ENCODE measurements around the gene ALOX12B.
"Not testable (repeated sequence)": the region's sequence is repeated elsewhere in the genome, so short reads cannot be mapped to it uniquely, and the experiment has no call there.

Gene ALOX12B

DNA sequence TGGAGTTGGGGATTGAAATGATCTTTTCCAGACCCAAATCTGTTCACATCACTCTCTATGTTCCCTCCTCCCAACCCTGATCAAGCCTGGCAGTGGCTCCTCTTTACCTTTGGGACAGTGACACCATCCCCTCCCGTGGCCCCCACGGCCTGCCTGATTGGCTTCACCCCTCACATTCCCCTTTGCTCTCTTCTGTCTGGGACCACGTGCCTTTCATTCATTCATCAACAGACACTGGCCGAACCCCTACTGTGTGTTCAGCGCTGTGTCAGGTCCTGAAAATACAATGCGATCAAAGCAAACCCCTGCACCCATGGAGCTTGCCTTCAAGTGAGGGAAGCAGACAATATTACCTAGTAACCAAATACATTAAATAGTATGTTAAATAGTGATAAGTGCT lies 2.2 kb upstream of the ALOX12B start:
- in situ Hi-C loops (cut with MboI; ENCODE audit: low sequenced_read_pairs) = no loop called here

DNA sequence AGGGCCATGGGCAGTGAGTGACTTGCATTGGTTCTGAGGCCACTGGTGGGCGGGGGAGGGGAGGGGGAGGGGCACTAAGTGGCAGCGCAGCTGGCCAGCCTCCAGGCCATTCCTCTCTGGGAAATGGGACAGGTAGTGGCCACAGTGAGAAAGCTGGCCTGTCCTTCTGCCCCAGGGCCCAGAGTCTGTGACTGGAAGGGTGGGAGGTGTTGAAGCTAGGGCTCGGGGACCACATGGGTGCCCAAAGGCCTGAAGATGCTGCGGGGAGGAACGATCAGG lies 375 bp upstream of the ALOX12B start:
- in situ Hi-C loops (cut with MboI; ENCODE audit: low sequenced_read_pairs) = no loop called here

DNA sequence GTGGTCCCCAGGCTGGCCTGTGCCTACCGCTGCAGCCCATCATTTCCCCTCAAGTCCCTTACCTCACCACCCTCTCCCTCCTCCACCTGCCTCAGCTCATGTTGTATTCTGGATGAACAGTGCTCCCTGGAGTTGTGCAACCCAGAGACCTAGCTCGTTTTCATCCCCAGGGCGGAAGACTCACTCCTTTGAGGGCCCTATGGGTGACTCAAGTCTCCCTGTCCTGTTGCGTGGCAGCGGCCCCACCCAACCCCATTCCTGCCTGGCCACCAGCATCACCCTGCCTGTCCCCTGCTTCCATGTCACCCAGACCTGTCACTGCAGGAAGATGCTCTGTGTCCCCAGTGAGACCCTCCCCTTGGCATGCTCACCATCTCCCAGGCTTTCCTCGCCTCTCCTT lies 3.3 kb downstream of the ALOX12B start:
- in situ Hi-C loops (cut with MboI; ENCODE audit: low sequenced_read_pairs) = no loop called here

DNA sequence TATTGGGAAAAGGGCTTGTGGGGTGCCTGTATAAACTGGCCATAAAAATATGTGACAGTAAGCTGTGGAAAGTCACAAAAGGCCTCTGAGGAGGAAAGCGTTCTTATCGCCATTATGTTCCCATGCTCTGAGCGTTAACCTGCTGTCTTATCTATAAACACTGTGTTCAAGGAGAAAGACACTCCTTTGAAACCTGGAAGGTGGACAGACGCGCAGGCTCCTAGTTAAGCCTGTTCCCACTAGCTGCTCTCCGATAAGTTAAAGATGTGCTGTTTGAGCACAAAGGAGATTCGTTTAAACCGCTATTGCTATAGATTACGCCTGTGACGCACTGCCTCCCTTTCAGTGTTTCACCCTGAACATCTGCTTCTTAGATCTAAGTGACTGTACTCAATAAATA lies 5.2 kb downstream of the ALOX12B start:
- in situ Hi-C loops (cut with MboI; ENCODE audit: low sequenced_read_pairs) = no loop called here

DNA sequence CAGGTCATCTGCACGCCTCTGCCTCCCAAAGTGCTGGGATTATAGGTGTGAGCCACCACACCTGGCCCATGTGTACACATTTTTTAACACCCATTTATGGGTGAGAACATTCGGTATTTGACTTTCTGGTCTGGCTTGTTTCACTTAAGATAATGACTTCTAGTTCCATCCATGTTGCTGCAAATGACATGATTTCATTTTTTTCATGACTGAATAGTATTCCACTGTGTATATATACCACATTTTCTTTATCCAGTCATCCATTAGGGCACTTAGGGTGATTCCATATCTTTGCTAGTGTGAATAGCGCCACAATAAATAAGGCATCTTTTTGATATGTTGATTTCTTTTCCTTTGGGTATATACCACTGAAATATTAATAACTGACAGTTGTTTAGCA lies 5.6 kb downstream of the ALOX12B start:
- in situ Hi-C loops (cut with MboI; ENCODE audit: low sequenced_read_pairs) = no loop called here

- in situ Hi-C loops (cut with MboI; ENCODE audit: low sequenced_read_pairs) = no loop called here
Measured at GRCh38 chr17:8080799-8081219, 6.7 kb downstream of the ALOX12B start.

DNA sequence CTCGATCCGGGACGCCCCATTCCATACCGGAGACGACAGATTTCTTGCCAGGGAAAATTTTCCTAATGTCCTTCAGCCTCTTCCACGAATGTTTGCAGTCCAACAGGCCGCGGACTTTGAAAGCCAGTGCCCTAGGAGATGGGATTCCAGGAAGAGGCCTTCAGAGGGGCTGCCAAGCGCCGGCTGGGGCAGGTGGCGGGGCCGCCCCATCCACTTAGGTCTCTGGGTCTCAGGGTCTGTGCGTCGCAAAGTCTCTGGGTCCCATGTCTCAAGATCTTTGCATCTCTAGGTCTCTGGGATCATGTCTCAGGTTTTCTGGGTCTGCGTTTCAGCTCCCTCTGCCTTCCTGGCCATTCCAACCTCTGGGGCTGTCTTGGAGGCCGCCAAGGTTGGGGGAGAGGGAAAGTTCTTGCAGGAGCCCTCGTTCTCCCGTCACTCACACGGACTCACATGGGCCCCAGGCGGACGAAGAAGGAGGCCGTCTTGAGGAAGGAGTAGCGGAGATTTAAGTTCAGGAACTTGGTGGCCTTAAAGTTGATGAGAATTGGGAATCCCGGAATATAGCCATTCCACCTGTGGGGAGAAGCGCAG lies 7.2 kb downstream of the ALOX12B start:
- in situ Hi-C loops (cut with MboI; ENCODE audit: low sequenced_read_pairs) = no loop called here

DNA sequence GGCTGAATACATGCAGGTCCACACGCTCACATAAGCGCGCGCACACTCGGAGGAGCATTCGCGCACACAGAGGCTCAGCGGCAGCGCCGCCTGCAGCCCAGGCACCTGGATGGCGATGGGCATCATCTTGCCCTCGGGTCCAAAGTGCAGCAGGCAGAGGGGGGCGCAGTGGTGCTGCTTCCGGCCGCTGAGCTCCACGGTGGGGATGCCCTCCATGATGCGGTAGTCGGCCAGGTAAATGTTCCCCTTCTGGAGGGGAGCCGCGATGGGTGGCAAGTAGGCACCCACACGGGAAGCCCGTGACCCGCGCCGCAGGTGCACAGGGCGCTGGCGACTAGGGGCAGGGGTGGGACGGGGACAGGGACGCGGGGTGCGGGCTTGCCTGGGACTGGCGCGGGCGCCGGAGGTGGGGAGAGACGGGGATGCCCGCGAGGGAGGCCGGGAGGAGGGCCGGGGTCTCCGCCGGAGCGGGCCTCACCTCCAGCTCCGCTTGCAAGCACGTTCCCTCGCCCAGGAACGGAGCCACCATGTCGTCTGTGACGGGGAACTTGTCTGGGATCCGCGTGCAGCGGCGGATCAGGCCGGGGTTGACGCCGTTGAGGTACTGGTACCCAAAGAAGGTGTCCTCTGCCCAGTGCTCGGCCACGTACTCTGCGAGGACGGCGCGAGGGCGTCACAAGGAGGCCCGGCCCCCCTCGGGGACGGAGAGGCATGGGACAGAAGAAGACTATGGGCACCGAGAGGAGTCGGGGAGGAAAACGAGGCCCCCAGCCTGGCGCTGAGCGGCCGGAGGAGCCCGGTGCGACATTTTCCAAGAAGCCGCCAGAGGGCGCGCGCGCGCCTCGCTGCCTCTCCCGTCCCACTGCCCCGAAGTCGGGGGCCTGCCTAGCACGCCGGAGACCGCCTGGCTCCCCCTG lies 8.0 kb downstream of the ALOX12B start:
- in situ Hi-C loops (cut with MboI; ENCODE audit: low sequenced_read_pairs) = no loop called here

GRCh38 chr17:8077939-8078338 lies 9.6 kb downstream of the ALOX12B start:
- in situ Hi-C loops (cut with MboI; ENCODE audit: low sequenced_read_pairs) = not testable (repeated sequence)

- in situ Hi-C loops (cut with MboI; ENCODE audit: low sequenced_read_pairs) = no loop called here
Measured at GRCh38 chr17:8076502-8077266, 10.8 kb downstream of the ALOX12B start.

GRCh38 chr17:8075574-8076342 lies 11.8 kb downstream of the ALOX12B start:
- in situ Hi-C loops (cut with MboI; ENCODE audit: low sequenced_read_pairs) = no loop called here

DNA sequence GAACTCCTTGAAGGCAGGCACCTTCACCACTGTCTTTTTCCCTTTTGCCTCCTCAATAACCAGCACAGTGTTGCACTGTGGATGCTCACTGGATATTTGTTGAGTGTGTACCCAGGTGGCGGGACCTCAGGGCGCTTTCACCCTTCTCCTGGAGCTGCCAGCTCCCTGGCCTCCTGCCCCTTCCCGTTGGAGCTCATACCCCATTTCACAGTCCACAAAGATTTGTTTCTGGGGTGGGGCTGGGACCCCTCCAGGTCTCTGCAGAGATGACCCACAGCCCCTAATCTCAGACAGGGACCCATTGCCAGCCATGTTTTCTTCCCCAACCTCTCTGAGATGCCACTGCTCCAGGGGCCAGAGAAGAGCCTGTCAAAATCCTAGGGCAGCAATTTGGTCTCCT lies 12.4 kb downstream of the ALOX12B start:
- in situ Hi-C loops (cut with MboI; ENCODE audit: low sequenced_read_pairs) = no loop called here

DNA sequence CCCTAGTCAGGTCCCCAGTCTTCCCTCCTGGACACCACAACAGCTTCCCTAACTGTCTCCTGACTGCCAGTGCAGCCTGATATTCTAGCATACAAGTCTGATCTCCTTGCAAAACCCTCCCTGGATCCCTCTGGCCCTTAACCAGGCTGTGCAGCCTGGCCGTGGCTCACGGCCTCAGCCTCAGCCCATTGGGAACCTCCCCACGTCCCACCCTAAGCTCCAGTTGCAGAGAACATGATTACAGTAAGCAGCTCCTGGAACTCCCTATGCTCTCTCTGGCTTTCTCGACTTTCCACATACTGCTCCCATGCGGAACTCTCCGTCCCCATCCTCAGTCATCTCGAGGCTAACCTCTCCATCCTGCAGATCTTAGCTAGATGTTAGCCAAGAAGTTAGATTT lies 13.0 kb downstream of the ALOX12B start:
- in situ Hi-C loops (cut with MboI; ENCODE audit: low sequenced_read_pairs) = no loop called here

GRCh38 chr17:8073627-8074484 lies 13.7 kb downstream of the ALOX12B start:
- in situ Hi-C loops (cut with MboI; ENCODE audit: low sequenced_read_pairs) = no loop called here

DNA sequence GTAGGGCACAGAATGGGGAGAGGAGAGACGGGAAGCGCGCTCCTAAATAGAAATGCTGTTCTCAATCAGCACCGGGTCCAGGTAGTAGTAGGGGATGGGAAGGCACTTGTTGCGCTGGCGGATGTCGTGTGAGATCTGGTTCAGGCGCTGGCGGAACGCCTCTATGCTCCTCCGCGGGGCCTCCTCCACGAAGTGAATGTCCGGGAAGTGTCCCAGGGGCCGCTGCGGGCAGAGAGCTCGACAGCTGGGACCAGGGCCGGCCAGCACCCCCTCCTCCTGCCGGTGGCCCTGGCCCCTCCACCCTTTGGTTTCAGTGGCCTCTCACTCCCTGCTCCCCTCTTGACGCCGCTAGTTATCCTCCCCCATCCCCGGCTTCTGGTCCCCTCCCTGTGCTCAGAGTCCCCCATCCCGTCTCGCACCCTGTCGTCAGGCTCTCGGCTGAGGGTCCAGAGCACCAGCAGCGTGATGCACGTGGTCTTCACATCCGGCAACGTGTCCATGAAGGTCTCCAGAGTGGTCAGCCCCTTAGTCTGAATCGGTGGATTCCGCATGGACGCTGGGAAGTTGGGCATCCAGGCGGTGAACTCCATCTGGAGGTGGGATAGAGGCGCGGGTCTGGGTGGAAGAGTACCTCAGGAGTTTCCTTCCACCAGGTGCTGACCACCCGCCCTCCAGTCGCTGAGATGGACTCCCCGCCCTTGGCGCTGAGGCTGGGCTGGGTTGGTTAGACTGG lies 14.6 kb downstream of the ALOX12B start:
- in situ Hi-C loops (cut with MboI; ENCODE audit: low sequenced_read_pairs) = no loop called here

DNA sequence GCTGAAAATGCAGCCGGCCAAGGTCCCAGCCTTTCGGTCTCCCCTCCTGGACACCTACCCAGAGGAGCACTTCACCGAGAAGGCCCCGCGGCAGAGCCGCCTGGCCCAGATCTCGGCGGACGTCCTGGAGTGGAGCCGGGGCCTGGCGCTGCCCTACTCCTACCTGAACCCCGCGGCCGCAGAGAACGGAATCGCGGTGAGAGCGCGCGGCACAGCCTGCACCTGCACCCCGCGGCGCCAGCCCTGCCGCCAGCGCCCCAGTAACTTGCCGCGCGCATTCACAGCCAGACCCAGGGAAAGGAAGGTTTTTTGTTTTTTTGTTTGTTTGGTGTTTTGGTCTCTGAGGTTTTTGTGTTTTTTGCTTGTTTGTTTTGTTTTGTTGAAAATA lies 15.2 kb downstream of the ALOX12B start:
- in situ Hi-C loops (cut with MboI; ENCODE audit: low sequenced_read_pairs) = no loop called here

DNA sequence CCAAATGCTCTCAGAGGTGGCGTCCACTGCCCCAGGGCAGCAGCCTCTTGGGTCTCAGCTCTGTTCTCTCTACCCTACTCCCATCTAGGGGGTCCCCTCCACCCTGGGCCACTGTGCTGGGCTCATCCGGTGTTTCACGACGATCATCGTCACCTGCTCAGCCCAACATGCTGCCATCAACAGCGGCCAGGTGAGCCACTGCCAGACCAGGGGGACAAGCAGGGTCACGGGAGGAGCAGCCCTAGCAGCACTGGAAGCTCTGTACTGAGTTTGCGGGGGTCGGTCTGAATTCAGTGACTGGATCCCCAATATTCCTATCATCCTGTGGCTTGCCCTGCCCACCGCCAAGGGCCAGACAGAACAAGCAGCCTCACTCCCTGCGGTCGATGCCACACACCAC lies 16.0 kb downstream of the ALOX12B start:
- in situ Hi-C loops (cut with MboI; ENCODE audit: low sequenced_read_pairs) = no loop called here

- in situ Hi-C loops (cut with MboI; ENCODE audit: low sequenced_read_pairs) = no loop called here
Measured at GRCh38 chr17:8069587-8069860, 18.0 kb downstream of the ALOX12B start.

DNA sequence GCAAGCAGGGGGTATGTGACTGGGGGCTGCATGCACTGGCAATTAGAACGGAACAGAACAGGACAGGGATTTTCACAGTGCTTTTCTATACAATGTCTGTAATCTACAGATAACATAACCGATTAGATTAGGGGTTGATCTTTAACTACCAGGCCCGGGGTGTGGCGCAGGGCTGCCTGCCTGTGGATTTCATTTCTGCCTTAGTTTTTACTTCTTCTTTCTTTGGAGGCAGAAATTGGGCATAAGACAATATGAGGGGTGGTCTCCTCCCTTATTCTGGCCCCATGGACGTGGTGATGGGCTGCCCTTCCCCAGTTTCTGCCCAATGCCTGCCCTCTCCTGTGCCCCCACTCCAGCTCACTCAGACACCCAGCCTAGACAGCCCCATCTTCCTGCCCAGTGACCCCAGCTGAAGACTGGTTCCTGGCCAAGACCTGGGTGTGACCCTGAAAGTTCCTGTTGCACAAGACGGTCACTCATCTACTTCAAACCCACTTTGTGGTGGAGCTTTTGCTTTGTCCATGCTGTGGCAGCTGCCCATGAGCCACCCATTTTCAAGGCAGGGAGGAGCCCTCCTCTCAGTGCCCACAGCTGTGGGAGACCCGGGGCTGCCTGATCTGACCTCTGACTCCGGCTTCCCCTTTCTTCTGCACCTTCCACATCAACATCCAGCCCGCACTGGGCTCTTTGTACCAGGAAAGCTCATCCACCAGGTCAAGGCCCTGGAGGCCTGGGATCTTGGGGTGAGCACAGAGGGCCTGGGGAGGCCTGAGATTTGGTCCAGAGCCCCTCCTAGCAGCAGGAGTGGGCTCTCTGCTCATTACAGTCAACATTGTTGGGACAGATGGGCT lies 18.6 kb downstream of the ALOX12B start:
- in situ Hi-C loops (cut with MboI; ENCODE audit: low sequenced_read_pairs) = no loop called here

Measured in HL-60/S4 treated with phorbol 12-myristate 13-acetate at 8.2 ng/mL for 4 days and 3 days (cell line).